Lower leg skin (tissue), 4 donors: ENCODE results near the gene UHMK1. TPM values are rescaled to one million over a fixed set of nuclear protein-coding genes. Genes with fewer than 3 reads are reported as not detected.

ENCODE experiments used
- DNase-seq, 2 donors: peaks; one replicate each; pipeline ENCODE4 v3.0.0-alpha.2; 2019; ENCODE audit warnings: low spot score in 2 of 2
- H3K4me3 ChIP-seq: fragments of 200-600 bp; sonication (generic); 2 replicates; pipeline ENCODE4 v1.5.1; 2017; ENCODE audit warnings: mild to moderate bottlenecking, low read depth; ENCODE audit not compliant: poor library complexity, severe bottlenecking
- CTCF ChIP-seq, 3 donors: fragments of 450-650 bp; IDR thresholded peaks; one replicate each; pipeline ENCODE4 v1.5.1; 2016; ENCODE audit warnings: antibody characterized with exemption in 3 of 3, mild to moderate bottlenecking in 3 of 3, moderate library complexity in 2 of 3
- POLR2A ChIP-seq, 2 donors: fragments of 450-650 bp; IDR thresholded peaks; one replicate each; pipeline ENCODE4 v1.6.1; 2016 to 2017; ENCODE audit warnings: antibody characterized with exemption in 2 of 2, mild to moderate bottlenecking in 1 of 2, moderate library complexity in 1 of 2
- WGBS, 2 donors: methylation state at CpG; one replicate each; pipeline ENCODE4 v1.1.5; 2018; 5-methylcytosine and 5-hydroxymethylcytosine counted together
- intact Hi-C: fragments of 100-400 bp; cut with DNase I; formaldehyde crosslinking; loops from one replicate; pipeline ENCODE4 v1.15.0; 2023; ENCODE audit warnings: low total_unique reads
- total RNA-seq, 4 donors: library from RNA; depleted of rRNA; stranded (reverse); fragments of >200 nt; gene quantifications; one replicate each; pipeline ENCODE4 v1.1.0, GENCODE V29; 2016

Gene UHMK1
- total RNA-seq, 4 donors from 2014 or later, result 23.4 to 27.1 (median 24.2) TPM

DNA sequence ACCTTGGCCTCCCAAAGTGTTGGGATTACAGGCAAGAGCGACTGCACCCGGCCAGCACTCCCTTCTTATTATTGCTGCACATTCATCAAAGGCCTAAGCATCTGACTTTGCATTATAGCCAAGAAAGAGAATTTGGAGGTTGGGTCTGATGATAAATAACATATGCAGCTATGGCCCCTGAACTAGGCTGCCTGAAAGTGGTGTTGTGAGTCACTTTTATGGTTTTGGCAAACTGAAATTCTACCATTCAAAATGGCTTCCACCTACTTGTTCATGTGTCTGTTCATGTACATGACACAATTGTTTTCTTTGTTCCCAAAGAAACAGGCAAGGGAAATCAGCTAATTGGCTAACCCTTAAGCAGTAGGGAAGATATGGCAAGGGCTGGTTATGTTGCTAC is 38.9 kb downstream of the UHMK1 start:
- intact Hi-C loops, result no loop called here
- TF ChIP-seq POLR2A (IDR thresholded peaks at IDR 0.05) (no peak), CTCF (IDR thresholded peaks at IDR 0.05) (no peak)
- H3K4me3 ChIP-seq, result no peak overlapping the region
- DNase-seq, result no peak
- 75 to 86% methylated on average over 2 of the region's 2 CpGs for WGBS, 2 donors

DNA sequence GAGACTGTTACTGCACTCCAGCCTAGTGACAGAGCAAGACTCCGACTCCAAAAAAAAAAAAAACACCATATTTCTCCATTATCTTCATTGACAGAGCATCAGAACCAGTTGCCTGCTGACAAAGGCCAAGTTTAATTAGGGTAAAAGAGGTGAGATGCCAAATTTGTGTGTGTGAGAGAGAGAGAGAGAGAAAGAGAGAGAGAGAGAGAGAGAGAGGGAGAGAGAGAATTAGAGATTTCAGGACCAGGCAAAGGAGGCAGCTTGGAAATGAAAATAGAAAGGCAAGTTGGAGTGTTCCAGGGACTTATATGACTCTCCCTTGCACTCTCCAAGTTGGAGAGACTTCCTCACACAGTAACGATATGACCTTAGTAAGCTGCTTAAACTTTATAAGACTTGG is 39.6 kb downstream of the UHMK1 start:
- no peak for TF ChIP-seq CTCF (IDR thresholded peaks at IDR 0.05)
- TF ChIP-seq POLR2A (IDR thresholded peaks at IDR 0.05), result no peak
- no peak overlapping the region for H3K4me3 ChIP-seq
- WGBS, 2 donors, result 67 to 69% methylated on average over 2 of the region's 2 CpGs
- intact Hi-C loops, result no loop called here
- DNase-seq, result no peak

DNA sequence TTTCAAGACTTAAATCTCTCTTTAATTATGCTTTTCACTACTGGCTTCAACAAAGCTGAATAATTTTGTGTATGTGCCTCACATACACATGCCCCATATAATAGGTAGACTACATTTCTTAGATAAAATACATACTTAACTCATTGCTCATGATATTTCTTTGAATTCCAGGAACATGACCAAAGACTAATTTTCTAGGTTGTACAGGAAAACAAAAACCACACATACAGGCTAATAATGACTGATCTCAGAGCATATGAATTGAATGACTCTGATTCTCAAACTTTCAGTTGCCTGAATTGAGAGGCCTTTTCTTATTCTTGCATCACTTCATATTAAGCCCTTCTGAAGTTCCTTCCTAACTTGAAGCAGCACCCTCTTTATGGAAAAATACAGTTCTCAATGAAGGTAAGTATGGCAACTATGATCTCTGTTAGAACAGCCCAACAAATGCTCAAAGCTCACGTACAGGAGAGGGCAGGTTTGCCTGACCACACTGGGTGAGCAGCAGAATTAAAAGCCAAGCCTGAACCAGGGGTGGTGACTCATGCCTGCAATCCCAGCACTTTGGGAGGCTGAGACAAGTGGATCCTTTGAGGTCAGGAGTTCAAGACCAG is 41.3 kb downstream of the UHMK1 start:
- WGBS, 2 donors, result 65 to 69% methylated on average over 1 of the region's 1 CpG
- H3K4me3 ChIP-seq, result no peak overlapping the region
- no peak for TF ChIP-seq CTCF (IDR thresholded peaks at IDR 0.05)
- TF ChIP-seq POLR2A (IDR thresholded peaks at IDR 0.05), result no peak
- no peak for DNase-seq
- intact Hi-C loops, result no loop called here

DNA sequence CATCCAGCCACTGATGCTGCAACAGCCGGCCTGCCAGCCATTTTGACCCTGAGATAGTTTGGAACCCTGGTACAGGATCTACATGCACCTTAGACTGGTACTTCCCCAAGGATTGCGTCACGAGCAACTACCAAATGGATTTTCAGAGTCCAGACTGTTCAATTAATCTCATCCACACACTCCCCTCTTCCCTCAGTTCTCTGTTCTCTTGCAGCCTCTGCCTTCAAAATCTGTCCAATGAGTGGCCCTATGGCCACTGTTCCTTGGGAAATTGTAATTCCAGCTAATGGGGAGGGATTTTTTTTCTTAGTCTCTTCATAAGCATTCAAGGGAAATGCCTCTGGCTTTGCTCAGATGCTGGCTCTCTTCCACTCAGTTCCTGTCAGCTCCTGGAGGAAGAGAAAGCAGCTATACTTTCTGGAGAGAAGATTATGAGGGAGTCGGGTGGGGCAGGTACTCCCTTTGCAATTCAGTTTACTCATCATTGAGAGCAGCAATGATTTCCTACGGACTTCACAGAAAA is 44.1 kb downstream of the UHMK1 start:
- H3K4me3 ChIP-seq, result no peak overlapping the region
- peak in 1 of 2 donors; percentile 68 for DNase-seq
- intact Hi-C loops, result no loop called here
- WGBS, 2 donors, result 40 to 43% methylated on average over 5 of the region's 5 CpGs
- TF ChIP-seq CTCF (IDR thresholded peaks at IDR 0.05) (no peak), POLR2A (IDR thresholded peaks at IDR 0.05) (no peak)

DNA sequence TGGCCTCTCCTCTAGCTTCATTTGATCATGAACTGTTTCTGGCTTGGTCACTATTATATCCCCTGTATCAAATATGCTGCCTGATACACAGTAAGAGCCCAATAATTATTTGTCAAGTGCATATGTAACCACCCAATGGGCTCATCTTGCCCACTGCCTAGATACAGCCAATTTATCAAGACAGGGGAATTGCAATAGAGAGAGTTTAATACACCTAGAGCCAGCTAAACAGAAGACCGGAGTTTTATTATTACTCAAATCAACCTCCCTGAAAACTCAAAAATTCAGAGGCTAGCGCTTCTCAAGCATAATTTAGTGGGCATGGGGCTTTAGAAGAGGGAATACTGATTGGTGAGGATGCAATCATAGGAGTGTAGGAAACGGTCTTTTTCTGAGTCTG is 45.6 kb downstream of the UHMK1 start:
- 91 to 97% methylated on average over 3 of the region's 3 CpGs for WGBS, 2 donors
- no peak for DNase-seq
- TF ChIP-seq POLR2A (IDR thresholded peaks at IDR 0.05) (no peak), CTCF (IDR thresholded peaks at IDR 0.05) (no peak)
- intact Hi-C loops, result no loop called here
- H3K4me3 ChIP-seq, result no peak overlapping the region

DNA sequence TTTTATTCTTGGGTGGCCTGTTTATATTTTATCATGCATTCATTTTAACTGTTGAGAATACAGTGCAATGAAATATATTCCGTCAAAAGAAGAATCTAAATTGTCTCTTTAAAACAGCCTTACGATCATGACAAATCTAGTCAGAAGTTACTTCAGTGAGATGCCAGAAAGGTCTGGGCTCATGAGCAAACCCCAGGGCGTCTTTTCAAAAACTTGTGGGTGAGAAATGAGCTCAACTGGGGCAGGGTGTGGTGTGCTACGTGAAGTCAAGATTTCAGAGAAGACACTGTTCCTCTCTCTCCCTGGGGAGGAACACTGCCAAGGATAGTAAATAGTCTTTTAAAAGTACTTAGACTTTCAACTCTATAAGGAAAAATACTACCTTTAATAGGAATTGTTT is 50.6 kb downstream of the UHMK1 start:
- peak; percentile 90 to 92 for DNase-seq
- intact Hi-C loops, result no loop called here
- TF ChIP-seq CTCF (IDR thresholded peaks at IDR 0.05) (no peak), POLR2A (IDR thresholded peaks at IDR 0.05) (no peak)
- WGBS, 2 donors, result 23 to 35% methylated on average over 4 of the region's 4 CpGs
- H3K4me3 ChIP-seq, result no peak overlapping the region
